ACC112 (cell line): Measurements from ENCODE around the gene NTM.

Experiments used
- H2AFZ ChIP-seq: fragments of 200-600 bp; sonication (generic); one replicate; pipeline ENCODE4 v1.6.0; 2017; ENCODE audit warnings: antibody characterized with exemption, low read length; ENCODE audit not compliant: unreplicated experiment
- H3K27ac ChIP-seq: fragments of 200-600 bp; sonication (generic); 2 replicates; pipeline ENCODE4 v1.5.1; 2014; ENCODE audit warnings: low read depth, mild to moderate bottlenecking, antibody characterized with exemption, low read length, moderate library complexity
- H3K27me3 ChIP-seq: fragments of 200-600 bp; sonication (generic); 2 replicates; pipeline ENCODE4 v1.6.1; 2014; ENCODE audit warnings: mild to moderate bottlenecking, antibody characterized with exemption, low read length, moderate library complexity, mixed read lengths; ENCODE audit not compliant: insufficient read depth
- H3K36me3 ChIP-seq: fragments of 200-600 bp; sonication (generic); 2 replicates; pipeline ENCODE4 v1.6.1; 2016; ENCODE audit warnings: mild to moderate bottlenecking, antibody characterized with exemption, low read length, moderate library complexity, mixed read lengths; ENCODE audit not compliant: insufficient read depth
- H3K4me1 ChIP-seq: fragments of 200-600 bp; sonication (generic); one replicate; pipeline ENCODE4 v1.6.1; 2016; ENCODE audit warnings: low read length, mixed read lengths; ENCODE audit not compliant: insufficient read depth, unreplicated experiment, control insufficient read depth
- H3K4me3 ChIP-seq: fragments of 200-600 bp; sonication (generic); 2 replicates; pipeline ENCODE4 v1.5.1; 2014; ENCODE audit warnings: mild to moderate bottlenecking, low read depth, low read length
- H3K79me2 ChIP-seq: fragments of 200-600 bp; sonication (generic); one replicate; pipeline ENCODE4 v1.6.0; 2016; ENCODE audit warnings: low read length; ENCODE audit not compliant: control insufficient read depth, unreplicated experiment, insufficient read depth

Gene NTM

DNA sequence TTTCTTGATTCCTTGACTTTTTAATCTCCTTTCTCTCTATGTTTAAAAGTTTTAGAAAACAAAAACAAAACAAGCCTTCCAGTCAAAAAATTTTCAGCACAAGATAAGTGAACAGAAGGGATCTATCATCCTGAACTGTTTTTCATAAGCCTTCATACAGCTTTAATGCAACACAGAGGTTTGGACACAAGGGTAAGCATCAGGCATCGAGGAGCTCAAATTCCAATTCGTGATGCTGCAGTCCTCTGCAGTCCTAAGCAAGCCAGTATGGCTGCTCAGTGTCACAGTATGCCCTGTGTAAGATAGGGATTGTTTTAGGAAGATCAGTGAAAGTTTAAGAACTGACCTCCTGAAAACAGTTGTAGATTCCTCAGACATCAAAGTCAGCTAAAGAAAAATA lies 740.9 kb downstream of the NTM start:
- H3K79me2 ChIP-seq = no peaks in the 10 kb centered on the region
- H3K36me3 ChIP-seq = no peaks in the 10 kb centered on the region
- peak overlapping the region; percentile 92 for H3K27ac ChIP-seq
- peak overlapping the region; percentile 82 for H2AFZ ChIP-seq
- 0 out of 2 replicates have a peak overlapping the region, but pooled peaks have one; percentile 12 for H3K4me3 ChIP-seq
- H3K4me1 ChIP-seq = peaks cover 39% of the 10 kb centered on the region
- H3K27me3 ChIP-seq = no peaks in the 10 kb centered on the region

DNA sequence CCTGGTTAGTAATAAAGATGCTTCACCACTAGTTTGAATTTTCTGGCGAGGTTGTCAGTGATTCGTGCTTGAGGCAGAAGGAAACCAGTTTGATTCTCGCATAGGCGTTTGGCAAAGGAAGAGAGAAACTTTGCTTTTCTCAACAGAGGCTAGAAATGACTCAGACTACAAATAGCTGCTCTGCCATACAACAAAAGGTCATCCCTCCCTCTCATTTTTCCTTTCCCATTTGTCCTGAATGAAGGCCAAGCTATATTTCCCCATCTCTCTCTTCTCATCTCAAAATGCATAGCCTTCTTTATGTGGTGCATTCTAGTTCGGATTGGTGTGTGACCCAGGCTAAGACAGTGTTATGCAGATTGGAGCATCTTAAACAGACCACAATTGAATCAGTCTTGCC lies 741.4 kb downstream of the NTM start:
- H3K79me2 ChIP-seq = no peaks in the 10 kb centered on the region
- H3K27ac ChIP-seq = peak overlapping the region; percentile 92
- H3K4me1 ChIP-seq = peaks cover 42% of the 10 kb centered on the region
- H3K4me3 ChIP-seq = peak overlapping the region; percentile 46
- H3K27me3 ChIP-seq = no peaks in the 10 kb centered on the region
- peak overlapping the region; percentile 82 for H2AFZ ChIP-seq
- H3K36me3 ChIP-seq = no peaks in the 10 kb centered on the region

DNA sequence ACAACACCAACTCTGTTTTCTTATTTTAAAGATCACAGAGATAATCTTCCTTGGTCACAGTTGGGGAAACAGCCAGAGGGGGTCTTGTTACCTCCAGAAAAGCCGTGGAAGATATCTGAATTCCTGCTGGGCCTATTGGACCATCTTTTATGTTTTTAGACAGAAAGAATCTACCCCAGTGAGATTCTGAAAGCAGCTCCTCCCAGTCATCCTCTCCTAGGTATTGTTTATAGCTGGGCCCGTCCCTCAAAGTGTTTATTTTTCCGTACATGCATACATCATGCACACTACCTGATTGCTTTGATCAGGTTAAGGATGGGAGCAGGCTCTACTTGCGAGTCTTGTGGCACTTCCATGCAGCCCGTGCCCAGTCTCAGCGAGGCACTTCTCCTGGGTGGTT lies 742.4 kb downstream of the NTM start:
- Histone ChIP-seq H3K79me2 (no peaks in the 10 kb centered on the region), H3K27me3 (no peaks in the 10 kb centered on the region), H3K27ac (peak overlapping the region; percentile 92), H2AFZ (peak overlapping the region; percentile 72), H3K4me3 (no peak overlapping the region), H3K4me1 (peaks cover 43% of the 10 kb centered on the region), H3K36me3 (no peaks in the 10 kb centered on the region)

DNA sequence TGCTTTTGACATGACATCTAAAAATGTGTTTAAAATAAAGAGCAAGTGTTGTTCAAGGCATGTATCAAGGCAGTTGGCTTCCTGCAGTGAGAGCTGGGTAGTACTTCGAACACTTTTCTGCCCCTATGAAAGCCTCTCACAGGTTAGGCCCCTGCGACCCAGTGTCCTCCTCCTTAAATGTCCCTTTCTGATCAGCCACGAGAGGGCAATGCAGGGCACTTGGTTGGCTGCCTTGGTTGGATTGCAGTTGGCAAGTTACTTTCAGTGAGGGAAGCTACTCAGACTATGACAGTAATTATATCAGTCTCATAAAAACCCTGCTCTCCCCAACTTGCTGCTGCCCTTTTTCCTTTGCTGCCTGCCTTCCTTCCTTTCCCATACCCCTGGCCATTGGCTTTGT lies 743.8 kb downstream of the NTM start:
- Histone ChIP-seq H3K27me3 (no peaks in the 10 kb centered on the region), H3K79me2 (no peaks in the 10 kb centered on the region), H3K4me1 (peaks cover 43% of the 10 kb centered on the region), H3K27ac (no peak overlapping the region), H2AFZ (peak overlapping the region; percentile 17), H3K4me3 (no peak overlapping the region), H3K36me3 (no peaks in the 10 kb centered on the region)

DNA sequence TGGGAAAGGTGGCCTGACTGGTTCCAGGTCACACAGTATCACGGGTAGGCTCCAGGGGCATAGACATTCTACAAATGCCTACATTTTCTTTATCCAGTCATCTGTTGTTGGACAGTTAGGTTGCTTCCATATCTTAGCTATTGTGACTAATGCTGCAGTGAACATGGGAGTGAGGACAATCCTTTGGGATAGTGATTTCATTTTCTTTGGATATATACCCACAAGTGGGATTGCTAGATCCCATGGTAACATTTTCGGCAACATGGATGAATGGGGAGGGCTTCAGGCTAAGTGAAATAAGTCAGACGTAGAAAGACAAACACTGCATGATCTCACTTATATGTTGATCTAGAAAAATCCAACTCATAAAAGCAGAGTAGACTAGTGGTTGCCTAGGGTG lies 744.3 kb downstream of the NTM start:
- Histone ChIP-seq H3K4me3 (no peak overlapping the region), H3K36me3 (no peaks in the 10 kb centered on the region), H3K4me1 (peaks cover 43% of the 10 kb centered on the region), H2AFZ (no peak overlapping the region), H3K27me3 (no peaks in the 10 kb centered on the region), H3K79me2 (no peaks in the 10 kb centered on the region), H3K27ac (no peak overlapping the region)

DNA sequence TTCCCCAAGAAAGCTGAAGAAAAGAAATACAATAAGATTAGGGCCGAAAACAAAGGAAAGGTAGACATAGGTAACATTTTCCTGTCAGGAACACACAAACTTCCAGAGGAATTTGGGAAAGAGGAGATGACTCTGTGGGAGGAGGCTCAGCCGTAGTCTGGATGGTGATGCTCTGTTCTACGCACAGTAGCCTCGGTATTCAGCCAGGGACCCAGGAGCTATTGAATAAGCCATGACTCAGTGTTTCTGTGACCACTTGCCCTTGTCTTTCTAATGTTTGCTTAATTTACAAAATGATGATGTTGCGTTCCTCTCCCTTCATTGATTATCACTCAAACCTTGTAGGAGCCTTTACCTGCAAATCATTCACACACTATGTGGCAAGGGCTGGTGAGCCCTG lies 745.0 kb downstream of the NTM start:
- Histone ChIP-seq H2AFZ (no peak overlapping the region), H3K79me2 (no peaks in the 10 kb centered on the region), H3K27ac (no peak overlapping the region)

DNA sequence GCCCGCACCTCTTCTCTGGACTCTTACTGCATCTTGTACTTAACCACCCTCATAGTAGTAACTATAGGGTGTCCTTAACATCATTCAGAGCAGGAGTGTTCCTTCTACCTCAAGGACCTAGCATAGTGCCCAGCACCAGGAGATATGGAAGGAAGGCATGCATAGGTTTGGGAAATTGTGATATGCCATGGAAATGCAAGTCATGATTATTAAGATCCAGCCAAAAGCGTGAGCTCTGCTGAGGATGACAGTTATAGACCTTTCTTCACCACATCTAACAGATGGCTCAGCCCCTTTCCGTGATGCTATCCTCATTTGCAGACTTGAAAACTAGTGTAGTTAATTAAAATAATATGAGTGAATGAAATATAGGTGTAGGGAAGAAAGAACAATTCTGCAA lies 746.1 kb downstream of the NTM start:
- no peak overlapping the region for H2AFZ ChIP-seq
- no peaks in the 10 kb centered on the region for H3K36me3 ChIP-seq
- H3K4me3 ChIP-seq = no peak overlapping the region
- no peaks in the 10 kb centered on the region for H3K27me3 ChIP-seq
- H3K4me1 ChIP-seq = peaks cover 40% of the 10 kb centered on the region
- H3K79me2 ChIP-seq = no peaks in the 10 kb centered on the region
- no peak overlapping the region for H3K27ac ChIP-seq

More for the DNA sequence above, 745.0 kb downstream of the NTM start:
- H3K4me1 ChIP-seq = peaks cover 43% of the 10 kb centered on the region
- no peaks in the 10 kb centered on the region for H3K36me3 ChIP-seq
- no peaks in the 10 kb centered on the region for H3K27me3 ChIP-seq
- H3K4me3 ChIP-seq = no peak overlapping the region

DNA sequence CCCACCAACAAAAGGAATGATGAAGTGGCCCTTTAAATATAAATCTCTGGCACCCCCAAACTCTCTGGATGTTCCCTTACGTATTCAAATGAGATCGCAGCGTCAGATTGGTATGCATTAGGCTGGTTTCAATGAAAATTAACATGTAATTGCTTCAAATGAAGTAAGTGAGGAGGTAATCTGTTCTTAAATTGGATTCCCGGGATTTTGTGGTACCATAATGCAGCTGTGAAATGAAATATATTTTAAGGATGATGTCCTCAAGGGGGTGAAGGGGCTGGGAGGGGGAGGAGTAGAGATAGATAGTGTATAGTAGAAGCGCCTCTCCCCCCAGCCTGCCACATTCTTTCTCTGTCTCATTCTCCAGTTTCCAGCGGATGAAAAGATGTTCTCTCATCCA lies 748.2 kb downstream of the NTM start:
- no peaks in the 10 kb centered on the region for H3K27me3 ChIP-seq
- H3K4me1 ChIP-seq = peaks cover 22% of the 10 kb centered on the region

DNA sequence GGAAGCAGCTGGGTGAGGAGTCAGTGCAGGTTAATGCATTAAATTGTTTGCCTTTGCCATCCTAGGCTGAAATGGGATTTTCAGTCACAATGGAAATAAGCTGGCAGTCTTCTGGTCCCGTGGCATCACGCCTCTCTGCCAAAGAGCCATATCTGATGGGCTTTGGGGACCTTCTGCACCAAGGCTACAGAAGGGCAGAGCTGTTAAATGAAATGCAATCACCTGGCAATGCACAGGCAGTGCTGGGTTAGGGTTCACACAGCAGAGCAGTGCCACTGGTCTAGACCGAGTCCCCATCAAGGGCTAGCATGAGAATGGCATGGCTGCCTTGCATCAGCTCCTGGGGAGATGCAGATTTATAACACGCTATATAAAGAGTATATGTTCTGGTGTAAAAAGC lies 749.2 kb downstream of the NTM start:
- Histone ChIP-seq H3K27me3 (no peaks in the 10 kb centered on the region), H2AFZ (no peak overlapping the region), H3K4me3 (no peak overlapping the region), H3K79me2 (no peaks in the 10 kb centered on the region), H3K27ac (no peak overlapping the region), H3K4me1 (peaks cover 16% of the 10 kb centered on the region), H3K36me3 (no peaks in the 10 kb centered on the region)

More for the DNA sequence above, 748.2 kb downstream of the NTM start:
- Histone ChIP-seq H2AFZ (no peak overlapping the region), H3K36me3 (no peaks in the 10 kb centered on the region), H3K79me2 (no peaks in the 10 kb centered on the region), H3K4me3 (no peak overlapping the region), H3K27ac (no peak overlapping the region)

DNA sequence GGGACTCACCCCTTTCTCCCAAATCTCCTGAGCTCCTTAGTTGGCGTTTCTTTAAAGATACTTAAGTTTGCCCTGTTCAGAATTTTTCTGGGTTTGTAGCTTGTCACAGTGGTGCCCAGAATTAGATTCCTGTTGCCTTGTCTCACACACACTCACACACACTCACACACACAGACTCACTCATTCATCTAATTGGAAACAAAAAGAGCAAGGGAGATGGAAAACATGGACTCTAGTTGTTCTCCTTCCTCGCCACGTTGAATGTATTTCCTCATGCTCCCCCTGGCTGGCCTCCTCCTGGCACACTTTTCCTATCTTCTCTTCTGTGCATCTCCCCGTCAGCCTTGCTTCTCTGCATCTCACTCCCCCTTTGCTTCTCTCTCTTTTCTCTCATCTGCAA lies 752.3 kb downstream of the NTM start:
- Histone ChIP-seq H3K27ac (no peak overlapping the region), H3K27me3 (no peaks in the 10 kb centered on the region), H3K36me3 (no peaks in the 10 kb centered on the region), H3K4me3 (no peak overlapping the region), H2AFZ (no peak overlapping the region), H3K4me1 (peaks cover 4% of the 10 kb centered on the region), H3K79me2 (no peaks in the 10 kb centered on the region)

DNA sequence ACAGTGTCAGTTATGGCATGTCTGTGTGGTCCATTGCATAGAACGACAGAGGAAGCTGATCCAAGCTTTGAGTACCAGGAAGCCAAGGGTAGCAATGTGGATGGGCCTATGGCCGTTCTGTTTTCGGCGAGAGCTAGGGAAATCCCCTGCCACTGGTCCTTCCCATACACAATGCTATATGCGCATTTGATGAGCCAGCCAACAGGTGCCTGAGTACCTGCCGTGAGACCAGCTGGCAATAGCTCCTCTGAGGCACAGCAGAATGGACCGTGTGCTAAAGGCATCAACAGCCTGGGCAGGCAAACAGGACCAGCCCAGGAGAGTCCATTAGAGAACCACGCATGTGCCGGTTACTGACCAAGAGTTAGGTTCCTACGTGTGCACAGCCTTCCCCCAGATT lies 753.0 kb downstream of the NTM start:
- Histone ChIP-seq H3K4me1 (peaks cover 4% of the 10 kb centered on the region), H3K27ac (no peak overlapping the region), H3K36me3 (no peaks in the 10 kb centered on the region), H3K79me2 (no peaks in the 10 kb centered on the region), H3K4me3 (no peak overlapping the region), H2AFZ (no peak overlapping the region), H3K27me3 (no peaks in the 10 kb centered on the region)
